Aorta (tissue), 5 donors: Measurements from ENCODE around the gene AKAP12. TPM values are rescaled to one million over a fixed set of nuclear protein-coding genes. Genes with fewer than 3 reads are reported as not detected.
"Not testable (repeated sequence)": the region's sequence is repeated elsewhere in the genome, so short reads cannot be mapped to it uniquely, and the experiment has no call there.

Experiments used
- ATAC-seq: fragments of 200-7000 bp; cut with Tn5 transposase; one replicate; pipeline ENCODE4 v1.9.1; 2022; ENCODE audit warnings: moderate library complexity; ENCODE audit not compliant: low FRiP score
- DNase-seq, 2 donors: peaks; one replicate each; pipeline ENCODE4 v3.0.0-alpha.2; 2020
- H3K27ac ChIP-seq, 2 donors: one replicate each; pipeline ENCODE4 v1.5.1; 2013; ENCODE audit warnings: low read length in 2 of 2, mild to moderate bottlenecking in 2 of 2, moderate library complexity in 2 of 2, control low read depth in 1 of 2, inconsistent platforms in 1 of 2, low read depth in 1 of 2
- H3K27me3 ChIP-seq, 2 donors: one replicate each; pipeline ENCODE4 v1.6.1; 2013; ENCODE audit warnings: control low read depth in 1 of 2, low read length in 1 of 2, mild to moderate bottlenecking in 1 of 2, moderate library complexity in 1 of 2; ENCODE audit not compliant: insufficient read depth in 2 of 2, control insufficient read depth in 1 of 2
- H3K36me3 ChIP-seq, 2 donors: one replicate each; pipeline ENCODE4 v1.6.1; 2013; ENCODE audit warnings: control low read depth in 1 of 2, low read length in 1 of 2, mild to moderate bottlenecking in 1 of 2; ENCODE audit not compliant: insufficient read depth in 2 of 2, control insufficient read depth in 1 of 2
- H3K4me1 ChIP-seq, 2 donors: one replicate each; pipeline ENCODE4 v1.6.1; 2013; ENCODE audit warnings: low read length in 2 of 2, control low read depth in 1 of 2, mild to moderate bottlenecking in 1 of 2, moderate library complexity in 1 of 2; ENCODE audit not compliant: insufficient read depth in 2 of 2, control insufficient read depth in 1 of 2
- H3K4me3 ChIP-seq, 2 donors: one replicate each; pipeline ENCODE4 v1.5.1; 2013; ENCODE audit warnings: low read length in 2 of 2, control low read depth in 1 of 2, mild to moderate bottlenecking in 1 of 2
- H3K9me3 ChIP-seq: one replicate; pipeline ENCODE4 v1.6.1; 2013; ENCODE audit warnings: mild to moderate bottlenecking, low read length; ENCODE audit not compliant: control insufficient read depth
- WGBS, 2 donors: extraction: QIAGEN DNeasy Blood & Tissue Kit; methylation state at CpG; one replicate each; pipeline ENCODE4 v1.1.7; 2013; 5-methylcytosine and 5-hydroxymethylcytosine counted together
- intact Hi-C, 2 donors: fragments of 100-400 bp; cut with DNase I; formaldehyde crosslinking; loops; one replicate each; pipeline versions ENCODE4 v1.14.2 to v1.15.0; 2022
- polyA plus RNA-seq, 2 donors: library from polyadenylated mRNA; stranded (reverse); fragments of 200-250 nt; gene quantifications; one replicate each; pipeline ENCODE4 v1.2.3, GENCODE V29; 2013
- total RNA-seq, 2 donors: library from RNA; stranded (reverse); fragmentation: NEBNext Ultra II Directional; extraction: Animal tissue kit (Norgen Biotek cat#: 25700); gene quantifications; one replicate each; pipeline ENCODE4 v1.2.1, GENCODE V29; 2021
- donor health status: healthy with polysubstance abuse.
- donor health status: Bipolar disorder and iron deficiency.
- donor health status: DM: no; HTN: no; CAD: no.
- donor health status: DM: no; HTN: no; CAD: no.
- donor health status: DM: yes; HTN: yes; CAD: no.

AKAP12 gene
- total and polyA plus RNA-seq, 4 donors = 19.2 to 101 (median 73.5) TPM

DNA sequence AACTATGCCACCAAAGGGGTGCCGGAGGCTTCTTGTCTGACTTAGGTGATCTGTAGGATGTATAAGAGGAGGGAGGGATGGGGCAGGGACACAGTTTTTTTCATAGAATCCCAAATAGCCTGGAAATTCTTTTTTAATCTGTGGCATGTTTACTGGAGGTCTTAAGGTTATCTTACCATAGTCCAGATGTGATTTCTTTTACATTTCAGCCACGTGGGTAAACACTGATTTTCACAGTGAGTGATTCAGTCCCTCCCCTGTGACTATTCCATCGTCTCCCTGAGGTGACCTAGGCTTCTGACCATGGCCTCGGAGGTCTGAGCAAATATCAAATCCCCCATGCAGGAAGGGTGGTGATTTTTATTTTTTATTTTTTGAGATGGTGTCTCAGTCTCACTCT lies 67.7 kb downstream of the AKAP12 start:
- Histone ChIP-seq H3K27ac (no peak overlapping the region), H3K4me1 (no peaks in the 10 kb centered on the region), H3K4me3 (no peak overlapping the region), H3K27me3 (no peaks in the 10 kb centered on the region), H3K36me3 (no peaks in the 10 kb centered on the region), H3K9me3 (no peaks in the 10 kb centered on the region)
- 48 to 72% methylated on average over 4 of the region's 4 CpGs for WGBS, 2 donors
- DNase-seq (no peak), ATAC-seq (no peak)
- intact Hi-C loops = no loop called here

DNA sequence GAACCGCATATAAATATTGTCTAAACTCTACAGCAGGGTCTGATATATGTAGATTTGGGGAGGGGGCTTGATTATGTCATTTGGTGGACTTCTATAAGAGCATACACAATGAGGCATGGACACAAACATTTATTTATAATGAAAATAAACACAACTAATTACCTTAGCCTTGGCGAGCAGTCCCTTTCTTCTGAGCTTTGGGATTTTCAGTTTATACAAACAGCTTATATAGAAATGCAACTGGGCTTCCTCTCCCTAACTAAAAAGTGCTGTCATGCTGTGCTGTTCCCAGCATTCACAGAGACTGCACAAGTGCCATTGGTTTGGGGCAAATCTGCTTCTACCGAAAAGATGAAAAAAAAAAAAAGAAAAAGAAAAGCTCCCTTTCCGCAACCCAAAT lies 69.9 kb downstream of the AKAP12 start:
- ATAC-seq (no peak), DNase-seq (no peak)
- Histone ChIP-seq H3K27me3 (no peaks in the 10 kb centered on the region), H3K27ac (no peak overlapping the region), H3K9me3 (no peaks in the 10 kb centered on the region), H3K4me1 (no peaks in the 10 kb centered on the region), H3K36me3 (no peaks in the 10 kb centered on the region), H3K4me3 (no peak overlapping the region)
- intact Hi-C loops = no loop called here
- 95 to 99% methylated on average over 4 of the region's 4 CpGs for WGBS, 2 donors

DNA sequence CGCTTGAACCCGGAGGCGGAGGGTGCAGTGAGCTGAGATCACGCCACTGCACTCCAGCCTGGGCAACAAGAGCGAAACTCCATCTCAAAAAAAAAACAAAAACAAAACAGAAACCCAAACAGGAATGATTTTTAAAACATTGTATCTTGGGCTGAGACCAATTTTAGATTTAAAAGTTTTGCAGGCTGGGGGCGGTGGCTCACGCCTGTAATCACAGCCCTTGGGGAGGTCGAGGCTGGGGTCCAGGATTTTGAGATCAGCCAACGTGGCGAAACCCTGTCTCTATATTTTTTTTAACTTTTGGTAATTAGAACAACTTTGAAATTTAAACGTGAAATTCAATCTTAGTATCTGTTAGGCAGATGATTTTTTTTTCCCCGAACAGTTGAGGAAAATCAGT lies 70.5 kb downstream of the AKAP12 start:
- H3K36me3 ChIP-seq = no peaks in the 10 kb centered on the region
- DNase-seq (no peak), ATAC-seq (no peak)
- no peak overlapping the region for H3K27ac ChIP-seq
- H3K27me3 ChIP-seq = no peaks in the 10 kb centered on the region
- H3K9me3 ChIP-seq = no peaks in the 10 kb centered on the region
- 88% methylated on average over 12 of the region's 12 CpGs for WGBS, 2 donors
- intact Hi-C loops = no loop called here
- no peaks in the 10 kb centered on the region for H3K4me1 ChIP-seq
- H3K4me3 ChIP-seq = no peak overlapping the region

DNA sequence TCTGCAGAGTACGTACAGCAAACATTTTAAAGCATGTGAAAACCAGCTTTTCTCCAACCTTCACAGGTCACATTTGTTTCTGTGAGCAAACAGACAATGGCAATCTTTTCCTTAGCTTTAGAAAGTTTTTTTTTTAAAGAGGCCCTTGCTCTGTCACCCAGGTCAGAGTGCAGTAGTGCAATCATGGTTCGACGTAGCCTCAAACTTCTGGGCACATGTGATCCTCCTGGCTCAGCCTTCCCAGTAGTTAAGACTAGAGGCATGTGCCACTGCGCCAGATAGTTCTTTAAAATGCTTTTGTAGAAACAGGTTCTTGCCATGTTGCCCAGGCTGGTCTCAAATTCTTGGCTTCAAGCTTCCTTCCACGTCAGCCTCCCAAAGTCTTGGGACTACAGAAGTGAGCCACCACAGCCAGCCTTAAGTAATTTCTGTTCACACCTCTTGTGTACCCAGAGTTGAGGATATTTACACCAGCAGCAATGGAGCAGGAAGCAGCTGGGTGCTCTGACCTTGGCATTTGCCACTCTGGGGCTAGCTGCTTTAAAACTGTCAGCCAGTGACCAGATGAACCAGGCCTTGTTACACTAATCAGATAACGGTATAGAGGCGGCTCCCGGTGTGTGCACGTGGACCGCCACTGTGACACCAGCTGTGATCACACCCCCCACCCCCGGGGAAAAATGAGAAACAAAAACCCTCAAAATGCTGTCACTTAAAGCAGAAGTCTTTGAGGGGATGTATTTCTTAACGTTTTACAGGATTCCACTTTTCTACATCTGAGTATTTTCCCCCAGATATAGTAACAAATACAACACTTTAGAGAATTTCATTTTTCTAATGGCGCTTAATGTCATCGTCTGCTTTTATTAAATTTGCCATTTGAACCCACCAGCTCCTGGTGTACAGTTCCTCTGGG lies 71.3 kb downstream of the AKAP12 start:
- no peak for ATAC-seq
- intact Hi-C loops = no loop called here
- Histone ChIP-seq H3K4me1 (no peaks in the 10 kb centered on the region), H3K9me3 (no peaks in the 10 kb centered on the region), H3K36me3 (no peaks in the 10 kb centered on the region), H3K27ac (no peak overlapping the region), H3K27me3 (no peaks in the 10 kb centered on the region), H3K4me3 (no peak overlapping the region)
- 77 to 78% methylated on average over 14 of the region's 14 CpGs for WGBS, 2 donors
- no peak for DNase-seq

DNA sequence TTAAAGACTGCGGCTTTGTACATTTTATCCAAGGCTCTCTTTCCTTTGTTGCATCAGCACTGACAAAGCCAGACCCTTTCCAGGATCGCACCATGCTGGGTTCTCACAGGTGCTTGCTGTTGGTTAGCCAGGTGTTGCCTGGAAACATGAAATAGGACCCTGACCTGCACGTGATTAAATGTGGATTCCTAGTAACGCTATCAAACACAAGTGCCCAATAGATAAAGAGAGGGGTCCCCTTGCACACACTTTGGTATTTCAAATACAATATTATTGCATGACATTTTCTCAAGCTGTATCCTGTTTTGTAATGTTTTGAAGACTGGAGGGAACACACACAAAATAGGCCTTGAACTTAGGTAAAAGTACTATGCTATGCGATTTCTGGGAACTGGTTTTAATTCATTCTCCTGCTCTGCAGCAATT lies 73.3 kb downstream of the AKAP12 start:
- Histone ChIP-seq H3K4me1 (no peaks in the 10 kb centered on the region), H3K27ac (no peak overlapping the region), H3K36me3 (no peaks in the 10 kb centered on the region), H3K9me3 (no peaks in the 10 kb centered on the region), H3K27me3 (no peaks in the 10 kb centered on the region), H3K4me3 (no peak overlapping the region)
- ATAC-seq (no peak), DNase-seq (no peak)
- intact Hi-C loops = no loop called here
- 60 to 70% methylated on average over 5 of the region's 5 CpGs for WGBS, 2 donors

DNA sequence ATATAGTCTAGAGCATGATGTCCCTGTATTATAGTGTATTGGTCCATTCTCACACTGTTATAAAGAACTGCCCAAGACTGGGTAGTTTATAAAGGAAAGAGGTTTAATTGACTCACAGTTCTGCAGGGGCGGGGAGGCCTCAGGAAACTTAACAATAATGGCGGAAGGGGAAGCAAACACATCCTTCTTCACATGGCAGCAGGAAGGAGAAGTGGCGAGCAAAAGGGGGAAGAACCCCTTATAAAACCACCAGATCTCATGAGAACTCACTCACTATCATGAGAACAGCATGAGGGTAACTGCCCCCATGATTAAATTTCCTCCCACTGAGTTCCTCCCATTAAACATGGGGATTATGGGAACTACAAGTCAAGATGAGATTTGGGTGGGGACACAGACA lies 75.9 kb downstream of the AKAP12 start:
- H3K4me1 ChIP-seq, H3K9me3 ChIP-seq, ATAC-seq, intact Hi-C loops, H3K4me3 ChIP-seq, DNase-seq, H3K27me3 ChIP-seq, H3K36me3 ChIP-seq, H3K27ac ChIP-seq: not testable (repeated sequence)
- 93 to 97% methylated on average over 3 of the region's 3 CpGs for WGBS, 2 donors

DNA sequence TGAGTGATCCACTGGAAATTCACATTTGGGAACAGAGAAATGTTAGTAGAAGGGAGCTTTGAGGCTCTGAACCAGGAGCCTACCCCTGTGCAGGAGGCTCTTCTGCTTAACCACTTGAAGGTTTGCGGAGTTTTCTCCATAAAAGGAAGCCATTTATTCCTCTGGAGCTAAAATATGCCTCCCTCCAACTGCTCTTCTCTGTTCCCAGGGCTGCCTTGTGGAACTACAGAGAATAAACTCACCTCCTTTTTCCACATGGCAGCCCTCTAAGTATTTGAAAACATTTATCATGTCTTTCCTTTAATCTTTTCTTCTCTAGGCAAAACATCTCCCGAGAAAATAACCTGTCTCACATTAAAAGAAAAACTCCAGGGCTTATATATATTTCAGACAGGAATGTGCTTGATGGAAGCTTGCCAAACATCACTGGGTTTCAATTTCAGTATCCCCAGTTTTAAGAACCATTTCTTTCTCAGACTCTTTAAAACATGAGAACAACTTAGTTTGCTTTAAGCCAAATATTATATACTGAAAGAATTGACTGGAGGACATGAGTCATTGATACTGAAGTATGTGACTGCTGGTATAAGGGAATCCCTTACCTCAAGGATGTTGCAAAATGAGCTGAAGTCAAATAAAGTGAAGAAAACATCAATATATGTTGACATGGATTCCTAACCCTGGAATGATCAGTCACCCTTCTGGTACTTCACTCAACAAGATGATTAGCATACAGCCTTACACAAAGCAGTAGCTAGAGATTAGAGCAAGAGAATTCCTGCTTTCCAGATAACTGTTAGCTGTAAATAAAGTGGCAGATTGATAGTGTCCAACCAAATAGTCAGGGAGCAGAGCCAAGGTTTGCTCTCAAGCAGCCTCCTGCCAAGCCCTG lies 77.6 kb downstream of the AKAP12 start:
- H3K4me1 ChIP-seq = no peaks in the 10 kb centered on the region
- DNase-seq (no peak), ATAC-seq (no peak)
- H3K36me3 ChIP-seq = no peaks in the 10 kb centered on the region
- H3K27me3 ChIP-seq = no peaks in the 10 kb centered on the region
- WGBS, 2 donors = 51 to 58% methylated on average over 2 of the region's 2 CpGs
- no peaks in the 10 kb centered on the region for H3K9me3 ChIP-seq
- H3K27ac ChIP-seq = no peak overlapping the region
- H3K4me3 ChIP-seq = no peak overlapping the region
- intact Hi-C loops = no loop called here

DNA sequence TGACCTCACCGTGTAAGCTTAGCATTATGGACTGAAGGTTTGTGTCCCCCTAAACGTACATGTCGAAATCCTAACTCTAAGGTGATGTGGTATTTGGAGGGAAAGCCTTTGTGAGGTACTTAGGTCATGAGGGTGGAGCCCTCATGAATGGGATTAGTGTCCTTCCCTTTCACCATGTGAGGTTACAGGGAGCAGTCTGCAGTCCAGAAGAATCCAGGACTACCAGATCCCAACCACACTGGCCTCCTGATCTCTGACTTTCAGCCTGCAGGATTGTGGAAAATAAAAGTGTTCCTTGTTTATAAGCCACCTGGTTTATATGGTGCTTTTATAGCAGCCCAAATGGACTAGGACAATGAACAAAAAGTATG lies 78.2 kb downstream of the AKAP12 start:
- Histone ChIP-seq H3K4me1 (no peaks in the 10 kb centered on the region), H3K27me3 (no peaks in the 10 kb centered on the region), H3K9me3 (no peaks in the 10 kb centered on the region), H3K27ac (no peak overlapping the region), H3K36me3 (no peaks in the 10 kb centered on the region), H3K4me3 (no peak overlapping the region)
- intact Hi-C loops = no loop called here
- 57 to 72% methylated on average over 3 of the region's 3 CpGs for WGBS, 2 donors
- ATAC-seq = no peak
- no peak for DNase-seq
